NCI-H510A treated with DMSO at 0.1 percent for 48 hours (cell line): Measurements from ENCODE around the gene PCDH12.

Experiments used
- DNase-seq: peaks from one replicate; lab custom pipeline; 2025; lab: John Stamatoyannopoulos, UW

The PCDH12 gene

GRCh38 chr5:141966275-141966962 lies 8.4 kb upstream of the PCDH12 start:
- DNase-seq: no peak

- no peak for DNase-seq
Observed at GRCh38 chr5:141965071-141965470, 7.1 kb upstream of the PCDH12 start.

GRCh38 chr5:141963701-141964100 lies 5.7 kb upstream of the PCDH12 start:
- DNase-seq: no peak

GRCh38 chr5:141961466-141961865 lies 3.5 kb upstream of the PCDH12 start:
- DNase-seq: no peak

GRCh38 chr5:141960449-141961323 lies 2.7 kb upstream of the PCDH12 start:
- peak; percentile 77 for DNase-seq

- no peak for DNase-seq
Observed at GRCh38 chr5:141960018-141960417, 2.0 kb upstream of the PCDH12 start.

- no peak for DNase-seq
Observed at GRCh38 chr5:141958546-141959172, 657 bp upstream of the PCDH12 start.

GRCh38 chr5:141957367-141957996 lies 520 bp downstream of the PCDH12 start:
- peak; percentile 36 for DNase-seq

GRCh38 chr5:141954194-141954593 lies 3.8 kb downstream of the PCDH12 start:
- no peak for DNase-seq

- DNase-seq: no peak
Observed at GRCh38 chr5:141952020-141952419, 6.0 kb downstream of the PCDH12 start.

GRCh38 chr5:141951332-141951781 lies 6.6 kb downstream of the PCDH12 start:
- DNase-seq: no peak

- DNase-seq: no peak
Observed at GRCh38 chr5:141950207-141951005, 7.6 kb downstream of the PCDH12 start.

GRCh38 chr5:141949511-141949910 lies 8.5 kb downstream of the PCDH12 start:
- DNase-seq: no peak

GRCh38 chr5:141948812-141949211 lies 9.2 kb downstream of the PCDH12 start:
- DNase-seq: no peak

GRCh38 chr5:141947316-141947715 lies 10.7 kb downstream of the PCDH12 start:
- no peak for DNase-seq

- no peak for DNase-seq
Observed at GRCh38 chr5:141945511-141946051, 12.4 kb downstream of the PCDH12 start.

- no peak for DNase-seq
Observed at GRCh38 chr5:141944076-141944475, 13.9 kb downstream of the PCDH12 start.

- no peak for DNase-seq
Observed at GRCh38 chr5:141942185-141942857, 15.7 kb downstream of the PCDH12 start.

- DNase-seq: no peak
Observed at GRCh38 chr5:141941779-141942178, 16.2 kb downstream of the PCDH12 start.

- no peak for DNase-seq
Observed at GRCh38 chr5:141941307-141941706, 16.7 kb downstream of the PCDH12 start.
